SK-N-SH treated with all-trans-retinoic acid at 6 μM for 48 hours (cell line): Measurements from ENCODE around the gene CHD3.

Experiments used
- ATAC-seq: fragments of 200-7000 bp; cut with Tn5 transposase; 3 replicates; pipeline ENCODE4 v1.9.1; 2020; ENCODE audit warnings: mild to moderate bottlenecking, moderate library complexity
- ARNTL ChIP-seq: fragments of 450-650 bp; formaldehyde crosslinking; IDR thresholded peaks from 2 replicates; pipeline ENCODE4 v1.5.0; 2020; ENCODE audit warnings: low read depth, mild to moderate bottlenecking, moderate library complexity, borderline replicate concordance
- CSDC2 ChIP-seq: fragments of 250-450 bp; sonication (Bioruptor Pico); IDR thresholded peaks from 2 replicates; pipeline ENCODE4 v1.5.0; 2020; ENCODE audit warnings: mild to moderate bottlenecking, moderate library complexity
- ESRRG ChIP-seq: fragments of 250-450 bp; sonication (Bioruptor Pico); IDR thresholded peaks from 2 replicates; pipeline ENCODE4 v1.6.1; 2021; ENCODE audit warnings: mild to moderate bottlenecking
- ISL1 ChIP-seq: fragments of 250-450 bp; sonication (Bioruptor Pico); IDR thresholded peaks from 2 replicates; pipeline ENCODE4 v2.1.2; 2022; ENCODE audit warnings: mild to moderate bottlenecking, moderate library complexity
- PPARA ChIP-seq: fragments of 250-450 bp; sonication (Bioruptor Pico); IDR thresholded peaks from 2 replicates; pipeline ENCODE4 v1.5.0; 2020; ENCODE audit warnings: mild to moderate bottlenecking, borderline replicate concordance
- RARB ChIP-seq: fragments of 250-450 bp; sonication (Bioruptor Pico); IDR thresholded peaks from 2 replicates; pipeline ENCODE4 v1.8.0; 2021; ENCODE audit warnings: mild to moderate bottlenecking, moderate library complexity
- SNAI2 ChIP-seq: fragments of 250-450 bp; sonication (Bioruptor Pico); IDR thresholded peaks from 2 replicates; pipeline ENCODE4 v1.5.0; 2020; ENCODE audit warnings: mild to moderate bottlenecking, moderate library complexity
- ZC3H10 ChIP-seq: fragments of 250-450 bp; sonication (Bioruptor Pico); IDR thresholded peaks from 2 replicates; pipeline ENCODE4 v1.5.1; 2021; ENCODE audit warnings: mild to moderate bottlenecking, moderate library complexity
- ZFP3 ChIP-seq: fragments of 250-450 bp; sonication (Bioruptor Pico); IDR thresholded peaks from 2 replicates; pipeline ENCODE4 v1.5.0; 2020; ENCODE audit warnings: mild to moderate bottlenecking, moderate library complexity
- ZFP30 ChIP-seq: fragments of 450-650 bp; formaldehyde crosslinking; IDR thresholded peaks from 2 replicates; pipeline ENCODE4 v1.5.0; 2022; ENCODE audit warnings: mild to moderate bottlenecking, moderate library complexity
- ZNF565 ChIP-seq: fragments of 450-650 bp; formaldehyde crosslinking; conservative IDR thresholded peaks from 2 replicates; pipeline ENCODE4 v1.5.0; 2020; ENCODE audit warnings: low read depth, mild to moderate bottlenecking, moderate library complexity
- ZNF70 ChIP-seq: fragments of 450-650 bp; formaldehyde crosslinking; IDR thresholded peaks from 2 replicates; pipeline ENCODE4 v1.5.0; 2020; ENCODE audit warnings: mild to moderate bottlenecking, moderate library complexity
- TF ChIP-seq, protein P1 (sequence below): fragments of 250-450 bp; sonication (Bioruptor Pico); IDR thresholded peaks from 2 replicates; pipeline ENCODE4 v1.8.0; 2020; ENCODE audit warnings: mild to moderate bottlenecking, moderate library complexity, borderline replicate concordance
- TF ChIP-seq, protein P2 (sequence below): fragments of 250-450 bp; sonication (Bioruptor Pico); IDR thresholded peaks from 2 replicates; pipeline ENCODE4 v1.5.1; 2021; ENCODE audit warnings: mild to moderate bottlenecking, moderate library complexity
- TF ChIP-seq, protein P3 (sequence below): fragments of 250-450 bp; sonication (Bioruptor Pico); IDR thresholded peaks from 2 replicates; pipeline ENCODE4 v1.5.1; 2020; ENCODE audit warnings: low read depth, mild to moderate bottlenecking, moderate library complexity
- TF ChIP-seq, protein P4 (sequence below): fragments of 250-450 bp; sonication (Bioruptor Pico); IDR thresholded peaks from 2 replicates; pipeline ENCODE4 v1.5.0; 2020; ENCODE audit warnings: mild to moderate bottlenecking, moderate library complexity

The CHD3 gene

DNA sequence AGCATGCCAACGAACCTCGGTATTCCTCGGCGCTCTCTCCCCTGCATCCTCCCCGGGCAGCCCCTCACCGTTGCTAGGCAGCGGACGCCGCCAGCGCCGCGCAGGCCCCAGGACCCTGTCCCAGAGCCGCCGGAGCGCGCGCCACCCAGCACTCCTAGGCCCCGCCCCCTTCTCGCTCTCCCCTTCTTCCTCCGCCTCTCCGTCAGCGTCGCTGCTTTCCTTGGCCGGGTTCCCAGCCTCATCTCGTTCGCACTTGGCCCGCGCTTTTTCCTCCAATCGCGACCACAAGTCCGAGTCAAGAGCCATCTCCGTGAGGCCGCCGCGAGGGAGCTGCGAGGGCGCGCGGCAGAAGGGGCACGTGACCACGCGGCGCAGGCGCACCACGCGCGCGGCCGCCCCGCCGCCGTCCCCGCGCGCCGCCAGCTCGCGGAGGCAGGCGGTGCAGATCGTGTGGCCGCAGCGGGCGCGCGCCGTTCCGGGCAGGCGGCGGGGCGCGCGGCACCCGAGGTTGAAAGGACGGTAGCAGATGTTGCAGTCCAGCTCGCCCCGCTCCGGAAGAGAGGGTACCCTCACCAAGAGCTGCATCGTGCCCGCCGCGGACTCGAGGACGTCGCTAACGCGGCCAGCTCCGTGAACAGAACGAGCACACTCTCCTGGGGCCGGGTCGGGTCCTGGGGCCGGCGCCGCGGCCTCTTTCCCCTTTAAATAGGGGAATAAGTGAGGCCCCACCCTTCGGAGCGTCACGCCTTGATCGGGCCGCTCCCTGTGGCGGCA, 27.2 kb downstream of the CHD3 start, which contains the start of gene RNF227:
Gene RNF227 (minus strand): TSS at position 679 of the 774 bp plus-strand sequence. CDS start 94 bp downstream, at position 585.
- TF ChIP-seq ZNF565, result no peak
- 0 out of 2 replicates have a peak, but pooled peaks have one; percentile 10 for TF ChIP-seq SNAI2 (CRISPR knock-in tag)
- TF ChIP-seq, protein P1, sequence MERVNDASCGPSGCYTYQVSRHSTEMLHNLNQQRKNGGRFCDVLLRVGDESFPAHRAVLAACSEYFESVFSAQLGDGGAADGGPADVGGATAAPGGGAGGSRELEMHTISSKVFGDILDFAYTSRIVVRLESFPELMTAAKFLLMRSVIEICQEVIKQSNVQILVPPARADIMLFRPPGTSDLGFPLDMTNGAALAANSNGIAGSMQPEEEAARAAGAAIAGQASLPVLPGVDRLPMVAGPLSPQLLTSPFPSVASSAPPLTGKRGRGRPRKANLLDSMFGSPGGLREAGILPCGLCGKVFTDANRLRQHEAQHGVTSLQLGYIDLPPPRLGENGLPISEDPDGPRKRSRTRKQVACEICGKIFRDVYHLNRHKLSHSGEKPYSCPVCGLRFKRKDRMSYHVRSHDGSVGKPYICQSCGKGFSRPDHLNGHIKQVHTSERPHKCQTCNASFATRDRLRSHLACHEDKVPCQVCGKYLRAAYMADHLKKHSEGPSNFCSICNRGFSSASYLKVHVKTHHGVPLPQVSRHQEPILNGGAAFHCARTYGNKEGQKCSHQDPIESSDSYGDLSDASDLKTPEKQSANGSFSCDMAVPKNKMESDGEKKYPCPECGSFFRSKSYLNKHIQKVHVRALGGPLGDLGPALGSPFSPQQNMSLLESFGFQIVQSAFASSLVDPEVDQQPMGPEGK (CRISPR knock-in tag), result no peak
- peak; percentile 83; the same call in 1 of the 2 replicates for TF ChIP-seq CSDC2
- no peak for TF ChIP-seq ZNF70
- no peak for TF ChIP-seq ESRRG (CRISPR knock-in tag)
- no peak for TF ChIP-seq ARNTL (CRISPR knock-in tag)
- TF ChIP-seq PPARA (CRISPR knock-in tag), result no peak
- TF ChIP-seq, protein P2, sequence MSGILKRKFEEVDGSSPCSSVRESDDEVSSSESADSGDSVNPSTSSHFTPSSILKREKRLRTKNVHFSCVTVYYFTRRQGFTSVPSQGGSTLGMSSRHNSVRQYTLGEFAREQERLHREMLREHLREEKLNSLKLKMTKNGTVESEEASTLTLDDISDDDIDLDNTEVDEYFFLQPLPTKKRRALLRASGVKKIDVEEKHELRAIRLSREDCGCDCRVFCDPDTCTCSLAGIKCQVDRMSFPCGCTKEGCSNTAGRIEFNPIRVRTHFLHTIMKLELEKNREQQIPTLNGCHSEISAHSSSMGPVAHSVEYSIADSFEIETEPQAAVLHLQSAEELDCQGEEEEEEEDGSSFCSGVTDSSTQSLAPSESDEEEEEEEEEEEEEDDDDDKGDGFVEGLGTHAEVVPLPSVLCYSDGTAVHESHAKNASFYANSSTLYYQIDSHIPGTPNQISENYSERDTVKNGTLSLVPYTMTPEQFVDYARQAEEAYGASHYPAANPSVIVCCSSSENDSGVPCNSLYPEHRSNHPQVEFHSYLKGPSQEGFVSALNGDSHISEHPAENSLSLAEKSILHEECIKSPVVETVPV (CRISPR knock-in tag), result no peak
- TF ChIP-seq ZFP3, result no peak
- TF ChIP-seq, protein P3, sequence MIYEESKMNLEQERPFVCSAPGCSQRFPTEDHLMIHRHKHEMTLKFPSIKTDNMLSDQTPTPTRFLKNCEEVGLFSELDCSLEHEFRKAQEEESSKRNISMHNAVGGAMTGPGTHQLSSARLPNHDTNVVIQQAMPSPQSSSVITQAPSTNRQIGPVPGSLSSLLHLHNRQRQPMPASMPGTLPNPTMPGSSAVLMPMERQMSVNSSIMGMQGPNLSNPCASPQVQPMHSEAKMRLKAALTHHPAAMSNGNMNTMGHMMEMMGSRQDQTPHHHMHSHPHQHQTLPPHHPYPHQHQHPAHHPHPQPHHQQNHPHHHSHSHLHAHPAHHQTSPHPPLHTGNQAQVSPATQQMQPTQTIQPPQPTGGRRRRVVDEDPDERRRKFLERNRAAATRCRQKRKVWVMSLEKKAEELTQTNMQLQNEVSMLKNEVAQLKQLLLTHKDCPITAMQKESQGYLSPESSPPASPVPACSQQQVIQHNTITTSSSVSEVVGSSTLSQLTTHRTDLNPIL (CRISPR knock-in tag), result no peak
- no peak; the same call in 1 of the 2 replicates for TF ChIP-seq ISL1 (CRISPR knock-in tag)
- ATAC-seq, result peak; percentile 85

DNA sequence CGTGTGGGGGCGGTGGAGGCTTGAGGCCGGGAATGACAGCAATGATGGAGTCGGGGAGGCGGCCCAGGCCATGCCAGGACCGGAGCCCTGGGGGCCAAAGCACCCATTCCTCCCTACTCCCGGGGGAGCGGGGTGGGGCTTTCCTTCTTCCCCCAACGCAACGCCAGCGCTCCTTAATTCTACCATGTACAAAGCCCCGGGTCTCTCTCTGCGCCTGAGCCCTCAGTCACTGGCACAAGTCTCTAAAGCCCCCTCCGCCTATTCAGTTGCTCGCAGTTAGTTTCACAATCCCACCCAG, 27.7 kb downstream of the CHD3 start:
- no peak for TF ChIP-seq ZFP30 (CRISPR knock-in tag)
- no peak for TF ChIP-seq RARB (CRISPR knock-in tag)
- TF ChIP-seq, protein P3 (CRISPR knock-in tag), result no peak
- TF ChIP-seq, protein P4, sequence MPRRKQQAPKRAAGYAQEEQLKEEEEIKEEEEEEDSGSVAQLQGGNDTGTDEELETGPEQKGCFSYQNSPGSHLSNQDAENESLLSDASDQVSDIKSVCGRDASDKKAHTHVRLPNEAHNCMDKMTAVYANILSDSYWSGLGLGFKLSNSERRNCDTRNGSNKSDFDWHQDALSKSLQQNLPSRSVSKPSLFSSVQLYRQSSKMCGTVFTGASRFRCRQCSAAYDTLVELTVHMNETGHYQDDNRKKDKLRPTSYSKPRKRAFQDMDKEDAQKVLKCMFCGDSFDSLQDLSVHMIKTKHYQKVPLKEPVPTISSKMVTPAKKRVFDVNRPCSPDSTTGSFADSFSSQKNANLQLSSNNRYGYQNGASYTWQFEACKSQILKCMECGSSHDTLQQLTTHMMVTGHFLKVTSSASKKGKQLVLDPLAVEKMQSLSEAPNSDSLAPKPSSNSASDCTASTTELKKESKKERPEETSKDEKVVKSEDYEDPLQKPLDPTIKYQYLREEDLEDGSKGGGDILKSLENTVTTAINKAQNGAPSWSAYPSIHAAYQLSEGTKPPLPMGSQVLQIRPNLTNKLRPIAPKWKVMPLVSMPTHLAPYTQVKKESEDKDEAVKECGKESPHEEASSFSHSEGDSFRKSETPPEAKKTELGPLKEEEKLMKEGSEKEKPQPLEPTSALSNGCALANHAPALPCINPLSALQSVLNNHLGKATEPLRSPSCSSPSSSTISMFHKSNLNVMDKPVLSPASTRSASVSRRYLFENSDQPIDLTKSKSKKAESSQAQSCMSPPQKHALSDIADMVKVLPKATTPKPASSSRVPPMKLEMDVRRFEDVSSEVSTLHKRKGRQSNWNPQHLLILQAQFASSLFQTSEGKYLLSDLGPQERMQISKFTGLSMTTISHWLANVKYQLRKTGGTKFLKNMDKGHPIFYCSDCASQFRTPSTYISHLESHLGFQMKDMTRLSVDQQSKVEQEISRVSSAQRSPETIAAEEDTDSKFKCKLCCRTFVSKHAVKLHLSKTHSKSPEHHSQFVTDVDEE (CRISPR knock-in tag), result no peak
- ATAC-seq, result no peak

DNA sequence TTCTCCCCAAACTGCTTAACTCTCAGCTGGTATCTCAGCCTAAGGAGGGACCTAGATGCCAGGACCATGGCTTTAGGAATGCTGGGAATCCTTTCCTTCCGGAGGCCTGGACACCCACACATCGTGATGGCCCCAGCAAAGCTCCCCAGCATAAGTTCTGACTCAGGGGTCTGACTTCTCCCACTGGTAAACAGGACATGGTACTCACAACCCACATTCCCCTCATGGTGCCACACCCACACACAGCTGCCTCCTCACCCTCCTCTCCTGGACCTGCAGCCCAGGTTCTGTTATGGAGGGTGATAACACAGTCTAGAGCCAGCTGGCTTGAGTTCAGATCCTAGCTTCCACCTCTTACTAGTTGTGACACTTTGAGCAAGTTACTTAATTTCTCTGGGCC, 28.2 kb downstream of the CHD3 start:
- TF ChIP-seq, protein P1 (CRISPR knock-in tag), result no peak
- TF ChIP-seq ESRRG (CRISPR knock-in tag) (no peak), ZC3H10 (CRISPR knock-in tag) (no peak), RARB (CRISPR knock-in tag) (no peak), ZNF565 (no peak)
- TF ChIP-seq, all 23 proteins: peak for 0
- no peak for ATAC-seq
